Thoracic aorta (tissue), 2 donors: ENCODE data around the gene ACSM2B. TPM values are rescaled to one million over a fixed set of nuclear protein-coding genes. Genes with fewer than 3 reads are reported as not detected.
"Not testable (repeated sequence)": the region's sequence is repeated elsewhere in the genome, so short reads cannot be mapped to it uniquely, and the experiment has no call there.

ENCODE experiments used
- ATAC-seq: fragments of 150-250 bp; one replicate; pipeline ENCODE4 v1.8.0; 2017; ENCODE audit warnings: low read depth; ENCODE audit not compliant: insufficient number of reproducible peaks, low FRiP score
- DNase-seq: peaks from one replicate; pipeline ENCODE4 v3.0.0-alpha.2; 2020; ENCODE audit warnings: low spot score
- H3K27ac ChIP-seq, 2 donors: fragments of 200-600 bp; sonication (generic); 1 replicate in 1 of 2; 2 replicates in 1 of 2; pipeline ENCODE4 v1.5.1; 2016; ENCODE audit warnings: mild to moderate bottlenecking in 2 of 2, moderate library complexity in 2 of 2
- H3K27me3 ChIP-seq: fragments of 200-600 bp; sonication (generic); replicated peaks from 2 replicates; pipeline ENCODE4 v1.6.0; 2016; ENCODE audit warnings: mild to moderate bottlenecking; ENCODE audit not compliant: insufficient read depth
- H3K36me3 ChIP-seq: fragments of 200-600 bp; sonication (generic); one replicate; pipeline ENCODE4 v1.5.1; 2016
- H3K4me1 ChIP-seq, 2 donors: fragments of 200-600 bp; sonication (generic); 1 replicate in 1 of 2; 2 replicates in 1 of 2; pipeline versions ENCODE4 v1.5.1 to v1.6.0; 2016; ENCODE audit warnings: low read depth in 2 of 2, mild to moderate bottlenecking in 1 of 2; ENCODE audit not compliant: control insufficient read depth in 1 of 2
- H3K4me3 ChIP-seq: fragments of 200-600 bp; sonication (generic); 2 replicates; pipeline ENCODE4 v1.5.1; 2016; ENCODE audit warnings: mild to moderate bottlenecking
- H3K9me3 ChIP-seq: fragments of 200-600 bp; sonication (generic); 2 replicates; pipeline ENCODE4 v1.5.1; 2016
- total RNA-seq, 2 donors: library from RNA; depleted of rRNA; stranded (reverse); fragments of >200 nt; gene quantifications; one replicate each; pipeline versions ENCODE4 v1.1.0 to v1.2.3, GENCODE V29; 2016
- TF ChIP-seq, protein P1 (sequence below): fragments of 200-600 bp; sonication (generic); IDR thresholded peaks from one replicate; pipeline ENCODE4 v1.5.1; 2019; ENCODE audit warnings: antibody characterized with exemption

The ACSM2B gene
- total RNA-seq, 2 donors from 2014 or later = not detected

DNA sequence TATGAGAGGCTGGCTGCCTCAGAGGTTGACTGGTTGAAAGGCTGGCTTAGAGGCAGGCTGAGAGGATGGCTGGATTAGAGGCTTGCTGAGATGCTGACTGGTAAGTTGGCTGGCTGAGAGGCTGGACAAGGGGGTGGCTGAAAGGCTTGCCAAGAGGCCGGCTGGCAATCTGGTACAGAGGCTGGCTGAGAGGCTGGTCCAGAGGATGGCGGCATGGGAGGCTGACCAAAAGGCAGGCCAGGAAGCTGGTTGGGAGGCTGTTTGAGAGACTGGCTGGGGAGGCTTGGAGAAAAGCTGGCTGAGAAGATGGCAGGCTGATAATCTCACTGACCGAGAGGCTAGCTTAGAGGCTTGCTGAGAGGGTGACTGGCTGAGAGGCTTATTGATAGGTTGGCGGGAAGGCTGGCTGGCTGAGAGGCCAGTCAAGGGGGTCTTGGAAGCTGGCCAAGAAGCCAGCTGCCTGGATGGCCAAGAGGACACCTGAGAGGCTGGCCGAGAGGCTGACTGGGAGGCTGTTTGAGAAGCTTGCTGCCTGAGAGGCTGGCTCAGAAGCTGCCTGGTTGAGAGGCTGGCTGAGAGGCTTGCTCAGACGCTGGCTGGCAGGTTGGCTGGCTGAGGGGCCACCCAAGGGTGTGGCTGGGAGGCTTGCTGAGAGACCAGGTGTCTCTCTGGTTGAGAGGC lies 34.2 kb upstream of the ACSM2B start:
- TF ChIP-seq, protein P1, sequence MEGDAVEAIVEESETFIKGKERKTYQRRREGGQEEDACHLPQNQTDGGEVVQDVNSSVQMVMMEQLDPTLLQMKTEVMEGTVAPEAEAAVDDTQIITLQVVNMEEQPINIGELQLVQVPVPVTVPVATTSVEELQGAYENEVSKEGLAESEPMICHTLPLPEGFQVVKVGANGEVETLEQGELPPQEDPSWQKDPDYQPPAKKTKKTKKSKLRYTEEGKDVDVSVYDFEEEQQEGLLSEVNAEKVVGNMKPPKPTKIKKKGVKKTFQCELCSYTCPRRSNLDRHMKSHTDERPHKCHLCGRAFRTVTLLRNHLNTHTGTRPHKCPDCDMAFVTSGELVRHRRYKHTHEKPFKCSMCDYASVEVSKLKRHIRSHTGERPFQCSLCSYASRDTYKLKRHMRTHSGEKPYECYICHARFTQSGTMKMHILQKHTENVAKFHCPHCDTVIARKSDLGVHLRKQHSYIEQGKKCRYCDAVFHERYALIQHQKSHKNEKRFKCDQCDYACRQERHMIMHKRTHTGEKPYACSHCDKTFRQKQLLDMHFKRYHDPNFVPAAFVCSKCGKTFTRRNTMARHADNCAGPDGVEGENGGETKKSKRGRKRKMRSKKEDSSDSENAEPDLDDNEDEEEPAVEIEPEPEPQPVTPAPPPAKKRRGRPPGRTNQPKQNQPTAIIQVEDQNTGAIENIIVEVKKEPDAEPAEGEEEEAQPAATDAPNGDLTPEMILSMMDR = no peak
- H3K9me3 ChIP-seq = no peaks in the 10 kb centered on the region
- no peak for DNase-seq
- H3K36me3 ChIP-seq = no peaks in the 10 kb centered on the region
- H3K4me3 ChIP-seq = peak overlapping the region; percentile 51
- peak overlapping the region; percentile 94 to 99 for H3K27ac ChIP-seq
- peaks cover 2 to 54% of the 10 kb centered on the region in 2 donors for H3K4me1 ChIP-seq
- ATAC-seq = no peak
- H3K27me3 ChIP-seq = no peaks in the 10 kb centered on the region

DNA sequence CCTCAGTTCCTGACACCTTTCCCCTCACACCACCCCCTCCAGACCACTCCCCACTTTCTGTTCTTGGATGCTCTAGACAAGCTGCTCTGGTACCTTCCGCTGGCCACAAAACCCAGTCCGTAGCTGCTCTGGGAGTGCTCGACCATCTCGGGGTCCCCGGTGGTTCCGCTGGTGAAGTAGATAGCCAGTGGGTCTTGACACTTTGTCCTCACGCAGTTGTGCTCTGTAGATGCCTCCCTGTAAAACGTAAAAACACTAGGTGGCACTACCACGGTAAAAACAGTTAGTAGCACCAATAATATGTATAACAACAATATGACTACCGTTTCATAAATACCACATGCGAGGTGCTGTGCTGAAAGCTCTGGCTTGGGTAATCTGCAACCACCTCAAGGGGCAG lies 26.0 kb upstream of the ACSM2B start:
- H3K27ac ChIP-seq, H3K4me3 ChIP-seq, H3K9me3 ChIP-seq, DNase-seq, H3K36me3 ChIP-seq, H3K4me1 ChIP-seq, ATAC-seq, H3K27me3 ChIP-seq: not testable (repeated sequence)

GRCh38 chr16:20599475-20599874 lies 23.3 kb upstream of the ACSM2B start:
- not testable (repeated sequence) for H3K36me3 ChIP-seq, ATAC-seq, H3K9me3 ChIP-seq, H3K4me1 ChIP-seq, DNase-seq, H3K27ac ChIP-seq, H3K4me3 ChIP-seq, H3K27me3 ChIP-seq

DNA sequence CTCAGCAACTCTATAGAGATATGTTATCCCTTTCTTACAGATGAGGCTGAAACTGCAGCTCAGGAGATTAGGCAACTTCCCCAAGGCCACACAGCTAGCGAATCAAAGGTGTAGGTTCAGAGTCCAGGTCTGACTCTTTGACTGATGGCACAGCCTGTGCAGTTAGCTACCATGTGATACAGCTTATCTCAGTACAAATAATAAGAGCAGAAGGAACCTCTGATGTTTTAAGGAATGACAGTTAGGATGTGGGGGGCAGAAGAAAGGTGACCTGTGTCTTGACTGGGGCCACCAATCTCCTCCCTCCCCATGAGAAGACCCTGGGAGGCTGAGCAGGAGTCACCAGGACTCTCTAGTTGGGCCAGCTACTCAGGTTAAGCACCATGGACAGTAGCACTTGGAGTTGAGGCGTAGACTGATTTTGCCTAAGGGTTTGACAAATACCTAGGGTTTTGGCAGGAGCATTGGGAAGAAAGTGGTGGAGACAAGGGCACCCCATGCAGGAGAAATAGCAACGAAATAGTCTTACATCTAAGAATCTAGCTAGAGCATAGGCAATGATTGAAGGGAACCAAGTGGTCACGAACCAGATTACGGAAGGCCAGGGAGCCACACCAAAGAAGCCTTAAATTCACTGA lies 22.8 kb upstream of the ACSM2B start:
- Histone ChIP-seq H3K9me3 (no peaks in the 10 kb centered on the region), H3K27me3 (no peaks in the 10 kb centered on the region), H3K27ac (no peak overlapping the region), H3K36me3 (no peaks in the 10 kb centered on the region), H3K4me1 (no peaks in the 10 kb centered on the region), H3K4me3 (no peak overlapping the region)
- ATAC-seq = no peak
- DNase-seq = no peak
- TF ChIP-seq, protein P1 = no peak

DNA sequence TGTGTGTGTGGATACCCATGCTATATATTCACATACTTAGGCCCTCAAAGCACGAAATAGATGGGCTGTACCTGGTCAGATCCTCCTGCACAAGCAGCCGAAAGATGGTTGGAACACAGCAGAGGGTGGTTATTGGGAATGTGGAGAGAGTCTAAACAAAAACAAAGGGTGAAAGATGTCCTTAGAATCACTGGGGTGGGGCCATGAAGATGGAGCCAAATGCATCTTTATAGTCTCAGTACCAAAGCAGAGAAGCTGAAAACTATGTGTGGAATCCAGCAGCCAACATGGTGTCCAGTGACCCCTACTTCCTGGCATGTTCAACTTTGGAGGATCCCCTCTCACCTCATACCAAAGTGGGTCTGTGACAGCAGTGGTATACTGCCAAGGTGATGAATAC lies 19.5 kb upstream of the ACSM2B start:
- H3K27ac ChIP-seq, H3K4me1 ChIP-seq, H3K27me3 ChIP-seq, H3K4me3 ChIP-seq, H3K36me3 ChIP-seq, ATAC-seq, DNase-seq, H3K9me3 ChIP-seq: not testable (repeated sequence)

DNA sequence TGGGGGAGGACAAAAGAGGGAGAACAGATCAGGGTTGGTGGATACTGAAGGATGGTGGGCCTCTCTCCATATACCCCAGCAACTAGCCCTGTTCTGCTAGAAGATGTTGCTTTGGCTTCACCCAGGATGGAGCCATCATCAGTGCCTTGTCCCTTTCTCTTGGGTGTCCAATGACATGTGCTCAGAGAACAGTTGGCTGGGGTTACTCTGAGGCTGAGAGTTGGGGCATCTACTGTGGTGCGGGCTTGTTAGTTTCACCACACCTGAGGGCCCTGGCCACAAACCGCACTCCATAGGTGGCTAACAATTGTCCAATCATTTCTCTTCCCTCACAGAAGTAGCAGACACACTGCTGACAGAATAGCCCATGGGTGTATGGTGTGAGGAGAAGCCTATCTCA lies 18.9 kb upstream of the ACSM2B start:
- not testable (repeated sequence) for H3K4me1 ChIP-seq, H3K9me3 ChIP-seq, H3K27ac ChIP-seq, H3K27me3 ChIP-seq, DNase-seq, H3K4me3 ChIP-seq, ATAC-seq, H3K36me3 ChIP-seq

- not testable (repeated sequence) for H3K9me3 ChIP-seq, DNase-seq, ATAC-seq, H3K36me3 ChIP-seq, H3K4me3 ChIP-seq, H3K27me3 ChIP-seq, H3K4me1 ChIP-seq, H3K27ac ChIP-seq
Observed at GRCh38 chr16:20592780-20593179, 16.6 kb upstream of the ACSM2B start.

- ATAC-seq, H3K36me3 ChIP-seq, H3K4me1 ChIP-seq, DNase-seq, H3K4me3 ChIP-seq, H3K27me3 ChIP-seq, H3K27ac ChIP-seq, H3K9me3 ChIP-seq: not testable (repeated sequence)
Observed at GRCh38 chr16:20589486-20589885, 13.3 kb upstream of the ACSM2B start.

DNA sequence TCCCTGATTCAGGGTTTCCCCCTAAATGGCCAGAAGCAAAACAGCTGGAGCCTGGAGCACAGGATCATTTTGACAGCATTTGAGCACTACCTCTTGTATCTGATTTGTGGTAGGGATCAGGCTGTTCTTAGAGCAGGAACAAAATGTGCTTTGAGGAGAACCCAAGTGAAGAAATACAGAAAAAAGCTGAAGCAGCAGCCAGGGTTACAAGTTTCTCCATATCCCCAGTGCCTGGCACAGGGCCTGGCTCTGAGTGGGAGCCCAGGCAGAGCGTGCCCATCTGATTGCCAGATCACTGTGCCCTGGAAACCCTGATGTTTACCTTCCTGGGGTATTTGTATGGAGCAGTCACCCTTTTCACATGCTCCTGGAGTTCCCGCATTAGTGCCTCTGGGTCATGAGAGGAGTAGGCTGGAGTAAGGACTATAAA lies 11.5 kb upstream of the ACSM2B start:
- peak; percentile 91 for ATAC-seq
- not testable (repeated sequence) for H3K4me1 ChIP-seq, DNase-seq, H3K4me3 ChIP-seq, H3K36me3 ChIP-seq, H3K27me3 ChIP-seq, H3K9me3 ChIP-seq
- peak overlapping the region in 1 of 2 donors; percentile 92 for H3K27ac ChIP-seq

- not testable (repeated sequence) for H3K27me3 ChIP-seq, H3K36me3 ChIP-seq, ATAC-seq, H3K4me3 ChIP-seq, DNase-seq, H3K9me3 ChIP-seq, H3K4me1 ChIP-seq
- H3K27ac ChIP-seq = peak overlapping the region; percentile 87 to 92
Observed at GRCh38 chr16:20586716-20587115, 10.5 kb upstream of the ACSM2B start.

GRCh38 chr16:20586112-20586511 lies 9.9 kb upstream of the ACSM2B start:
- not testable (repeated sequence) for H3K36me3 ChIP-seq, H3K4me3 ChIP-seq, DNase-seq, ATAC-seq, H3K27me3 ChIP-seq, H3K4me1 ChIP-seq, H3K9me3 ChIP-seq
- H3K27ac ChIP-seq = peak overlapping the region; percentile 22 to 92
